Thyroid gland (tissue), 4 donors: ENCODE results near the gene DPEP1.

Experiments used
- POLR2A ChIP-seq, 2 donors: fragments of 450-650 bp; IDR thresholded peaks; one replicate each; pipeline ENCODE4 v1.6.1; 2017; ENCODE audit warnings: antibody characterized with exemption in 2 of 2, mild to moderate bottlenecking in 2 of 2, moderate library complexity in 1 of 2
- TF ChIP-seq, protein P1 (sequence below), 6 experiments: fragments of 200-600 bp in 3 of 6; fragments of 450-650 bp in 3 of 6; sonication (generic) in 3 of 6; IDR thresholded peaks; one replicate each; pipeline ENCODE4 v1.5.1; 2016 to 2019; ENCODE audit warnings: antibody characterized with exemption in 6 of 6, mild to moderate bottlenecking in 2 of 6, inconsistent platforms in 1 of 6, moderate library complexity in 1 of 6

GRCh38 chr16:89574681-89575246, 38.7 kb upstream of the DPEP1 start:
- no peak for TF ChIP-seq POLR2A (IDR thresholded peaks at IDR 0.05)
- TF ChIP-seq, protein P1, sequence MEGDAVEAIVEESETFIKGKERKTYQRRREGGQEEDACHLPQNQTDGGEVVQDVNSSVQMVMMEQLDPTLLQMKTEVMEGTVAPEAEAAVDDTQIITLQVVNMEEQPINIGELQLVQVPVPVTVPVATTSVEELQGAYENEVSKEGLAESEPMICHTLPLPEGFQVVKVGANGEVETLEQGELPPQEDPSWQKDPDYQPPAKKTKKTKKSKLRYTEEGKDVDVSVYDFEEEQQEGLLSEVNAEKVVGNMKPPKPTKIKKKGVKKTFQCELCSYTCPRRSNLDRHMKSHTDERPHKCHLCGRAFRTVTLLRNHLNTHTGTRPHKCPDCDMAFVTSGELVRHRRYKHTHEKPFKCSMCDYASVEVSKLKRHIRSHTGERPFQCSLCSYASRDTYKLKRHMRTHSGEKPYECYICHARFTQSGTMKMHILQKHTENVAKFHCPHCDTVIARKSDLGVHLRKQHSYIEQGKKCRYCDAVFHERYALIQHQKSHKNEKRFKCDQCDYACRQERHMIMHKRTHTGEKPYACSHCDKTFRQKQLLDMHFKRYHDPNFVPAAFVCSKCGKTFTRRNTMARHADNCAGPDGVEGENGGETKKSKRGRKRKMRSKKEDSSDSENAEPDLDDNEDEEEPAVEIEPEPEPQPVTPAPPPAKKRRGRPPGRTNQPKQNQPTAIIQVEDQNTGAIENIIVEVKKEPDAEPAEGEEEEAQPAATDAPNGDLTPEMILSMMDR (IDR thresholded peaks at IDR 0.05), result peak in 5 of 6 experiments; percentile 9 to 40 (median 21)
